NCI-H226 (cell line): ENCODE results near the gene SRPX.
A peak's percentile ranks its signal among the peaks of the same experiment; 100 is the strongest.

Source experiments
- DNase-seq: peaks from one replicate; pipeline ENCODE4 v3.0.0-alpha.2; 2015

Gene SRPX

DNA sequence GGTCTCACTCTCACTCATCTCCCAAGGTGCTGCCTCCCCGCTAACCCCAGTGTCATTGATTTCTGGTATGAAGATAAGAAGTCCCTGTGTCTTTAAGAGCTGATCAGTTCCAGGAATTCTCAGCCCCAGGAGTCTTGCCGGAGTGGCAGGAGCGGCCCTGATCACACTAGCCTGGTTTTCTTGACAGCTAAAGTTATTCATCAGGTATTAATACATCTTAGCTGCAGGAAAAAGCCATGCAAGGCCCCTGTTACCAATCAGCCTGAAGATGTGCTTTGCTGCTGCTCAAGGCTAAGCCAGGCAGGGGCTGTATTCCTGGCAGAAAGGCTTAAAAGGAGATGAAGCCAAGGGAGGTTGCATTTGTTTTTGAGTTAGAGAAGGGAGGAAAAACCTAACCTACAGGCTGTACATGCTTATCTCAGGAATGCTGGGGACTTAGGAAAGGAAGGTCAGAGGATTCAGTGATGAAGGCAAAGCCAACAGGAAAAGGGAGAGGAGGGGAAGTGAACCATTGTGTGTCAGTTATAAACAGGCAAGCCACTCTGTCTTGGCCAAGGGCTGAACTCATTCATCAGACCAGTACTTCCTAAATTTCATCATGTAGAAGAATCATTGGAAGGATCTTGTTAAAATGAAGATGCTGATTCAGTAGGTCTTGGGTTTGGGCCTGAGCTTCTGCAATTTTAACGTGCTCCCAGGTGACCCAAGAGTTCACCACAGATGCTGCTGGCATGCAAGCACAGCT is 8.6 kb downstream of the SRPX start:
- no peak for DNase-seq

DNA sequence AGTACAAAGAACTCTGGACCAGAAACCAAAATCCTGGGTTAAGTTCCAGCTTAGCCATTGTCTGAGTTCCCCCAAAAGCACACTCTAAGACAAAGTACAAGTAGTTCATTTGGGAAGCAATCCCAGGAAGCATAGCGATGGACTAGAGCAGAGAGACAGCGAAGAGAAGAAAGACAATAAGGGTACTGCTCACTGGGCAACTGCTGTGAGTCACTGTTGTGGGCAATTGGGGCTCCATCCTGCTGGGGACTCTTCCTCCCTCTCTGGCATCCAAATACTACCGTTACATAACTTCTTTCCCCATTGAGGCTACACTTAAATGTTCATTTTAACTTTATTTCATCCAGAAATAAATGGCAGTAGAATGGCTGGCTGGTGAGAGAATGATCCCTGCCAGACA is 14.1 kb downstream of the SRPX start:
- no peak for DNase-seq

DNA sequence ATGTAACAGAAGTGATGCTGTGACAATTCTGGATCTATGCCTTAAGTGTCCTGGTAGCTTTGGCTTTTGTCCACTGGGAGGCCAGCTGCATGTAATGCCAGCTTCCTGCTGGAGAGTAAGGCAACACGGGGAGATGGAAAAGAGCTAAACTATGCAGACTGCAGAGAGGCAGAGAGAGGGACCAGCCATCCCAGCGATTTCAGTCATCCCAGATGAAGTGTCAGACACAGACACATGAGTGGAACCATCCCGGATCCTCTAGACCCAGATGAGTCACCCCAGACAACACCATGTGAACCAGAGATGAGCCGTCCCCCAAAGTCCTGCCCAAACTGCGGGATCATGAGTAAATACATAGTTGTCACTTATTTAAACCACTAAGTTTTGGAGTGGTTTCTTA is 14.6 kb downstream of the SRPX start:
- no peak for DNase-seq

DNA sequence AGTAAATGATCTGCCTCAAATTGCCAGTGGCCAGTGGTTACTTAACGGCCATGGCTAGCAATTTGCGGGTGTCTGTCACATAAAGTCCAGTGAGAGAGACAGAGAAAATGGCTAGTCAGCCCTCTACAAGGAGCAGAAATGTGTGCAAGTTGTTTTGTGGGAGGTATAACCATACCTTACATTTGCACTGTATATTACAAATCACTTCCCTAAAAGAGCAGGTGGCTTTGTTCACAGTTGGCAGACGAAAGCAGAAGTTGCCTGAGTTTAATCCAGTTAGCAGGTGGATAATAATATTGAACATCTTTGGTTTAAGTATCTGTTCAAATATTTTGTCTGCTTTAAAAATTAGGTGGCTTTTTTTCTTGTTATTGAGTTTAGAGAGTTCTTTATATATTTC is 15.6 kb downstream of the SRPX start:
- DNase-seq: no peak

DNA sequence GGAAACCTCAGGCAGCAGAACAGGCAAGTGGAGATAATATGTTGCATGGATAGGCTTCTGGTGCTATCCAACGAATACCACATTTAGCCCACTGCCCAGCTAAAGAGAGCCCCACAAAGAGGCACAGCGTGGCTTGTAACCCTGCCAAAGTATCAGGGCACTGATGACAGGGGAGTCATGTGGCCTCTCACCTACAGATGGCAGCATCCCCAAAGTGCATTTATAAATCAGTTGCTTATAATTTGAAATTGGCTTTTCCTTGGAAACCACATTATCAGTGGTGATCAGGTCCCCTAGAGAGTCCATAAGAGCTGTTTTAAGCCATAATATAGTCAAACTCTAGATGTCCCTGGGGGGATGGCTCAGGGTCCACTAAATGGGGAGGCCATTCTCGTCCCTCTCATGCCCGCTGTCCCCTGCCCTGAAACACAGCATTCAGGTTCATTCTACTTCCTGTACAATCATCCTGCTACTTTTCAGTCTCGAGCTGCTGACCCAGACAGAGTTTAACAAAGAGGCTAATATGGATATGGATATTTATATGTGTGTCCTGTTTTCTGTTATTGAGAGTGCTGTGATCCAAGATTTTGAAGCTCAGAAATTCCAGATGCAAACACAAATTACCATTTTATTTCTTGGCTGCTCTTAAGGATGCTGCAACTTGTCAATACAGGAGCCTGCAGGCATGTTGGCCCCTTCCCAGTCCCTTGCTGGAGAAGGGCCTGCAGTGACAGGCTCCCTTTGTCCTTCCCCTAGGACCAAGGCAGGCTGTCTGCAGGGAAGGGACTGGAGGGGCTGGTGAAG is 28.5 kb downstream of the SRPX start:
- DNase-seq: no peak

DNA sequence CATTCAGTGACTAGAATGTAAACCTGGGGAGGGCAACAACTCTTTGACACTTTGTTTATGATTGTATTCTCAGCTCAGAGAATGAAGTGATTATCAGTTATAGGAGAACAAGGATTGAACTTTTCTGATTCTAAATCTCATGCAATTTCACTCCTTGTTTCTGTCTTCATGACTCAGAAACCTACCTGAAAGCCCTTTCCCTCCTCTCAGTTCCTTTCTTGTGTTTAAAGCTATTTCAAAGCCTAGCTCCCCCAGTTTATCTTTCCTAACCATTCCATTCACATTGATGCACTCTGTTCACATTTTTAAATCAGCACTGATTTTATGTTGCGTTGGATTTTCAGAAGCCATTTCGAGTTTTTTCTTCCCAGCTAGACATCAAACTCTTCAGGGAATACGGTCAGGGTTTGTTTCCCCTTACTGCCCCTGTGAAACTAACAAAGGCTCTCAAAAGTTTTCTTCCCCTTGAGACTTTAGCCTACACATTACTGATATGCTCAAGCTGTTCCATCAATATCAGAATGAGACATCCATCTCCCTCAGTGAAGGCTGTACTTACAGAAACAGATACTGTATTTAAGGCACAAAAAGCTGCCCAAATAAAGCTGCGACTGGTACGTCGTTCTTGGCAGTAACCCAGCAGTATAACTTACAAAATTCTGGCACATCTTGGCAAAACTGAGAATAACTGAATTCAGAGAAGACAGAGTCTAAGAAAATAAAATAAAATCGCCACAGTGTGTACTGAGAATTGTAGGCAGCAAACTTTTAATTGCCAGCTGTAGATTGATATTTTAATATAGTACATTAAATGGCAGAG is 31.0 kb downstream of the SRPX start:
- no peak for DNase-seq

DNA sequence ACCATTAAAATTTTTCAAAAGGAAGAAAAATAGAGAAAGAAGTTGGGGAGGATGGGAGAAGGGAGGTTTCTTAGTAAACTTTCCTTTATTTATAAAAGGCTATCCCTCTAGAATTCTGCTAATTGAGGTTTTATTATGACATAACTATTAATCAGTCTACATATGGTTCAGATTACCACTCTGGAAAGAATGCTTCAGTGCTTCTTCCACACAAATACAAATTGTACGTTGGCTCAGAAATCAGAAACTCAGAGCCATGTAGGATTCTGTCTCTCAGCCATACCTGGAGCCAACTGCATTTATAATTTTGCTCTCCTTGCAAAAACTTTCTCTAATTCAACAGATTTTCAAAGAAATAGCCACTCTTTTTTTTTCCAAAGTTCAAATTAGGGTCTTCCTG is 37.1 kb downstream of the SRPX start:
- no peak for DNase-seq

DNA sequence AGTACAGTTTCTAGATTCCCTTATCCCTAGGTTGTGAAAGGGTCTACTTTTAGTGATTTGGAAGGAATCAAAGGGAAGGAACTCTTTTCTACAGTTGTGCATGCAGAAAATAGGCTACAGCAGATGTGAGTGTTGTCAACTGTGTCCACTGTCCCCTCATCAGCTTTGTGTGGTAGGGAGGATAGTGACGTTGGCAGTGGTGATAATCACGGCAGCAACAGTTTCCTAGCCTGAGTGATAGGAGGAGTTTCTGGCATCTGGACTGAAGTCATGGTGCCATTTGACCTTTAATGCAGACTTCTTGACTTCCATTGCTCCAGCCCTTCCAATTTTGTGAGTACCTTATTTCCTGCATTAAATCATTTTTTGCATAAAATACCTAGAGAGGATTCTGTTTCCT is 39.3 kb downstream of the SRPX start:
- no peak for DNase-seq

DNA sequence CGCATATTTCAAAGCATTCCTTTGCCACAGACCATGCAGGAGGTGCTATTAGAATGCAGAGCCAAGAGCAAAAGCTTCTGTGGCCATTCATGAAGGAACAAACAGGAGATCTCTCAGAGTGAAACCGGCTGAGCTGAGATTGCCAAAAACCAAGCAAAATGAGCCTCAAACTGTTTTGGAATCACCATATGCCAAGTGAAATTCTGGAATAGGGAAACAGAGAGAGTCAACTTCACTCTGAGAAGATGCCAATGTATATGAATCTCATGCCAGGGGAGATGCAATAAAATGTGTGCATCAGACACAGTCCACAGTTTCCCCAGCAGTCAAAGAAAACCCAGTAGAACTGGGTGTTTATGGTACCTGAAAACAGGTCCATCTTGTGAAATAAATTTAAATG is 42.3 kb downstream of the SRPX start:
- no peak for DNase-seq

DNA sequence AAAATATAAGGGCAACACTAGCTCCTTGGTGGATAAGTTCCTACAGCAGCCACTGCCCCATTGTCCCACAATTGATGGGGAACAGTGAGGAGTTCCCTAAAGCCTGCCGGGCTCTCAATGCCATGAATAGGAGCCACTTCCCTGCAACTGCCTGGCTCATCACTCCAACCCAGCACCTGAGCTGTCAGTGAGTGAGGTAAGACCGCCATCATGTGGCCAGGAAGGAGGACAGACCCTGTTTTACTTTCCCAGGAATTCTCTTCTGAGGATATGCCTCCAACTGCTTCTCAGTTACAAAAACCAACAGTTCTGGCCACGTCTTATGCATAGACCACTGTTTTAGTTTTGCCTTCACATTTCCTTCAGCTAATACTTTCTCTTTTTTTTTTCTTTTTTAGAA is 45.5 kb downstream of the SRPX start:
- peak; percentile 18 for DNase-seq

DNA sequence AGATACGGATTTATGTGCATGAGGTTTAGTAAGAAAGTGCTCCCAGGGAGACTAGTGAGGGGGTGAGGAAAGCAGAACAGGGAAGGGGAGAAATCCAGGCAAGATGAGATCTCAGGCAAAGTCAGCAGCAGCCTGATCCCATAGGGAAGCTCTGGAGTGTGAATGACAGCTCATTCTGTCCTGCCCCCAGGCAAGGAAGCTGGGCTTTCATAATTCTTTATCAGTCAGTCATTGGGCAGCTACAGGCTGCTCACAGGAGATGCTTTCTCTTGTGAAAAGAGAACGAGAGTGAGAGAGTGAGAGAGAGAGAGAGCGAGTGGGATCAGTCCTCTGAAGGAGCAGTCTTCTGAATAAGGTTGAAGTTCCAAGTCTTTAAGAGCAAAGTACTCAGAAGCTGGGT is 48.1 kb downstream of the SRPX start:
- DNase-seq: peak; percentile 5

DNA sequence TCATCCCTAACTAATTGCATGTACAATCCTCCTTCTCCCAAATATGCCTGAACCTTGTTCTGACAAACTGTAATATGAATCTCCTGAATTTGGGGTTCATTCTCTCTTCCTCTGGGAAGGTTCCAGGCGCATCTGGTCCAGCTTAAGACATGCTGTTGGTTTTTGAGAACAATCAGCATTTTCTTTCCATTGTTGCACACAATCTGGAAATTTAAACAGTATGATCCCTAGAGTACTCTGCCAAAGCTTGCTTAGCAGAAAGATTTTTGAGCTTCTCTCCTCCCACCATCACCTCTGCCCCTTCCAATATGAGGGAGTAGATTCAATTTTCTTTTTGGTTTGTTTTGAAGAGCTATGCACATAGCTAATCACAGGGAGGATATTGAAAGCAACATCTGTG is 50.1 kb downstream of the SRPX start:
- DNase-seq: no peak

DNA sequence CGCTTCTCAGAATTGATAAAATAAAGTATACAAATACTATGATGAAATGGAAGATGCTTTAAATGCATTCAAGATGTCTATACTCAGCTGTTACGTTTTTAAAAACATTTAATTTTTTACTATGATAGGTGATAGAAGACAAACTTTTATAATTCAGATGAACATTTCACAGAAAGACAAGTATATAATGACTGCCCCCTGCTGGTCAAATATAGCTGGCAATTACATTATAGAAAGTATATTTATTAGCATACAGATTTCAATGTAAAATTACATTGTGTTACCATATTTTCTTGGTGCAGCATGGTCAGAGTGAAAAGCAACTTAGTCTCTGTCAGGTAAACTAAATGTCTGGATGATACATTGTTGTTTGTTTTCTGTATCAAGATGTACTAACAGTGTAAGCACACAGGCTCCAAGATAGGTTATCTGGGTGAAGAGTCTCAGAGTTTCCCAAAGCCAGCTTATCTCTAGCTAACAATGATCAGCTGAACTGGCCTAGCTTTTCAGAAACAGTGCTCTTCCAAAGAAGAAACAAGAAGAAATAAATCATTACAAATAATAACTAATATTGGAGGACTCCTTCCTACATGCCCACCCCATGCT is 54.1 kb downstream of the SRPX start:
- no peak for DNase-seq

DNA sequence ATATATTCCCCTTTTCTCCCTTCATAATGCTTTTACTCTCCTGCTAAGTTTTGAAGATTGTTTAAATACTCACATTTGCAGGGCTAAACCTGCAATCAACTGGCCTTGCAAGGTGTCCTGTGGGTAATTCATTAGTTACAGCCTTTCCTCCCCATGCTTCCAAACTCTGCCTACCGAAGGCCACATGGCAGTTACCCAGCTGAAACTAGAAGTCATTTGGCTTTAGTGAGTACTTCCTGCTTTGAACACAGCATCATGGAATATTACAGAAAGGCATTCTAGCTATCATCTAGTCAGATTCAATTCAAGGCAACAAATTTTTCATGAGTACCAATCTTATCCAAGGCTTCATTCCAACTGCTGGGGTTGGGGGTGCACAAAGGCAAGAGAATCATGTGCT is 55.6 kb downstream of the SRPX start:
- DNase-seq: no peak

DNA sequence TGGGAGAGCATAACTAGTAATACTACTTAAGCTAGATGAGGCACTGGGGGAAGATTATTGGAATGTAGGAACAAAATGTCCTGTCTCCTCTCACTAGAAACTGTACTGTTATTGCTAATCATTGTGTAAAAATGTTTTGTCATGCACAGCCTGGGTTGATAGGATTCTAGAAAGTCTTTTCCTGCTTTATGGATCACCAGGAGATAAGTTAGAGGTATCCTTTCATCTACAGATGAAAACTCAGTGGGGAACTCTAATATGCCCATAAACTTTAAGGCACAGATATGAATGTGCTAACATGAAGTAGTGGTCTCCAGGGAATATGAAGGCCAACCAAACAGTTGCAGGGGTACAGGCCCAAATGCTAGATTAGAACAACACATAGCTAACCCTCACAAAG is 57.5 kb downstream of the SRPX start:
- no peak for DNase-seq

DNA sequence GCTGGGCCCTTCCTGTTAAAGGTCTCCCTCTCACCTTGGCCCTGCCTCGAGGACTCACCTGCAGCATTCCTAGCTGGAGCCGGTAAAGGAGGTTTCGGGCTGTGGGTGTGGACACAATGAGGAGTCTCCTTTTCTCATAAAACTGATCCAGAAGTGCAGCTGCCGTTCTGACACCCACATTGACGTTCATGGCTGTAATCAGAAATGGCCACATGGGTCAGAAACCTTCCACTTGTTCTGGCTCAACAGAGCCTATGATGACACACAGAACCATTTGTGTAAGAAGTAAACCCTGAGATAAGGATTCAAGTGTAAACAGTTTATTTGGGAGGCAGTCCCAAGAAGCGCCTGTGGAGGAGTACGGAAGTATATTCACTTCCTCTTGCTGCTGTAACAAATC is 63.8 kb downstream of the SRPX start:
- no peak for DNase-seq

DNA sequence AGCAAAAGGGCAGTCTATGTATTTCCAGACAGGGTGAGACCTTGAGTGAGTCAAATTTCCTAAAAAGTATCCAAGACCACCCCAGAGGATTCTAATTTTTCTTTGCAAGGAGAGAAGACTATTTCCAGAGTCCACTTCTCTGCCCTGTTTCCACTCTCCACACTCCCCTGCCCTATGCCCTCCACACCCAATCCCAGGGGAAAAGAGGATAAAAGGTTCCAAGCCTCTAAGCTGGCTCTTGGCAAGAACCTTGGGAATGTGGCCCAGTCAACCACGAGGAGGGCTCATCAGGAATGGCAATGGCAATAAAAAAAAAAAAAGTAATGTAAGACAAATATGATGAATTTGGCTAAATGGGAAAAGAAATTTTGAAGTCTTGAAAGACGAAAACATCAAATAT is 65.9 kb downstream of the SRPX start:
- no peak for DNase-seq

DNA sequence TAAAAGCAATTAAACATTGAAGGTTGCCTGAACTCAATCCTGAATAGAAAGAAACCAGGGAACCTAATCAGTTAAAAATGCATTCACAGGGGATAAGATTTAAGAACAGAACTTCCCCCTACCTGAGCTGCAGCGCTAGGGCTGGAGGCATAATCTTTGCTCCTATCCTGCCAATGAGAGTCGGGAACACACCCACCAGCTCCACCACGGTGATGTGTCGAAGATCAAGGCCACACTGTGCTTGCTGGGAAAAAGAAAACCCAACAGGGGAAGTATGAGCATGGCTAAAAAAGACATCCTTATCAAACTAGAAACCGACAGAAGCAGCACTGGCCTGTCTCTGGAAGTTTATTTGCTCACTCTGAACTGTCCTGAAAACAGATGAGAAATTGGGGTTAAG is 66.3 kb downstream of the SRPX start:
- no peak for DNase-seq

DNA sequence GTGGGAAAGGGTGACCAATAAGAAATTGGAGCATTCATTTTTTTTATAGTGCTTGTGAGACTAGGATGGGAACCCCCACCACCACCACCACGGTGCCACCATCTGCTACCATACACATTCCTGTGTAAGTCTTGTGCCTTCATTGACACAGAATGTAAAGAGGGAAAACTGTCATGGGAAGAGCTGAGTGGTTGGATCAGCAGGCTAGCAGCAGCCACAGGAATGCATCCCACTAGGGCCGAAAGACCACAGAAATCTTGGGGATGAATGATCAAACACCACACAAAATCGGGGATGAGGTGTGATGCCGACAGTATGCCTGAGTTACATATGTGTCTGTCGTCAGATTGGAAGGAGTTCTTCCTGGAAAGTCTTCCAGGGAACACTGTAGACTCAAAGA is 69.2 kb downstream of the SRPX start:
- no peak for DNase-seq

DNA sequence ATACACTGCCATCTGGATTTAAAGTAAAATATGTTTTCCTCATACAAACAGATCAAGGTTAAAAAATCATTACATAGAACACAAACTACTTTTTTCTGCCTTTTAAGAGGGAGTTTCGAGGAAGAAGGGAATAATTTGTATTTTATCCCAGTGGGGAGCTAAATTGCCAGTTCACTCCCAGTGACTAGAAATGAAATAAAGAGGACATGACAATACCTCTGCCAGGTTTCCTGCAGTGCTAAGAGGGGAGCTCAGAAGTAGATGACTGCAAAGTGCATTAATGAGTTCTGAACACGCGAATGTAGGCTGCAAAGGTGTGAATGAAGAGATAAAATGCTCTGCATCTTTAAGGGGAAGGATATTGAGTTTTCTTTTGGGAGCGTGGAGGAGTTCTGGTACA is 69.7 kb downstream of the SRPX start:
- DNase-seq: no peak

DNA sequence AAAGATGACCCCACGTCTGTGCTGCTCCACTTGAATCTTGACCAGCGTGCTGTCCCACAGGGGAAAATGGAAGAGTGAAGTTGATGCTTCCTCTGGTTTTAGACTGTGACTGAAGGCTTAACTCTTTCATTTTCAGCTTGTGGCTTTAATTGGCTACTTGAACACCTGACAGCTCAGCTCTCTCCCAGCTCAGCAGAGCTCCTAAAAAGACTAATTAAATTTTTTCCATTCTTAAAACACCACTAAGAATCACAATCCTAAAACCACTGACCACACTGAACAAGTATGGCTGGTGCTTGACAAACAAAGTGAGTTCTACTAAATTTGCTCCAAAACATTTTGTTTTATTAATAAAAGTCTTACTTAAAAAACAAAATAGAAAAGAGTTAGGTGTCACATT is 71.7 kb downstream of the SRPX start:
- DNase-seq: no peak

DNA sequence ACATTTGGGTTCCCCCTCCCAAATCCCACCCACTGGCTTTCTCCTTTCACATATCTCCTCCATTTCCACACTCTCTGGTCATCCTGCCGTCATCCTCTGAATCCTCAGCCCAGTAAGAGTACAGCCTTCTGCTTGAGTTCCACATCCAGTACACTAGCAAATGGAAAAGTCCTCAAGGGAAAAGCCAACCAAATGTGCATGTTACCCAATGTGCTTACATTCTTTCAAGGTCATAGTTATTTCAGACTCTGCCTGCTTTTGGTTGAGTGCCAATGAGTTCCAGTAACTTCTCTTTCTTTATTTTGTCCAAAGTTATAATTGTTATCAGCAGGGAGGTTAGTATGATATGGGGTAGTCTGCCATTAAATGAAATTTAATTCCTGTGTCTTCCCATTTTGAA is 78.1 kb downstream of the SRPX start:
- no peak for DNase-seq

DNA sequence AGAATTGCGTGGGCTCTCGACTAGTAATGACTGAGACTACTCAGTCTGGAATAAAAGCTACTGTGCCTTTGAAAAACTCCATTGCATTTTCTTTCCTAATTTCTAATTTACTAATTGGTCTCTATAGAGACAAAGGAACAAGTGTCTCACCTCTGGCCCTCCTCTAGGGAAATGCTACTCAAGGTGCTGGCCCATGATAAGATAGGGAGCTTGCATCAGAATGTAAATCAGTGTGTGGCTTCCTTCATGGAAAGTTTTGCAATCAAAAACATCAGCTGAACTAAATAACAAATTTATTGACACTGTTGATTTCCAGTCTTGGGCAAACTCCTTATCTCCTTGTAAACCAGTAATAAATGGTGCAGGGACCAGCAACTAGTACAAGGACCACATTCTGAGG is 81.8 kb downstream of the SRPX start:
- no peak for DNase-seq
